PFSK-1 (cell line): ENCODE measurements around the gene PHYH.

Experiments
- FOXP2 ChIP-seq: optimal IDR thresholded peaks from 2 replicates; pipeline ENCODE3; 2011; ENCODE audit warnings: borderline replicate concordance, control low read depth, inconsistent platforms; ENCODE audit not compliant: insufficient read depth; ENCODE audit errors: extremely low read length, extremely low read depth
- POLR2AphosphoS5 ChIP-seq: IDR thresholded peaks from 2 replicates; pipeline ENCODE4 v1.6.1; 2012; ENCODE audit warnings: low read depth, mild to moderate bottlenecking, control low read depth, low read length, moderate library complexity
- REST ChIP-seq, 2 experiments: IDR thresholded peaks; 2 replicates each; pipeline versions ENCODE4 v1.6.1 to v1.8.0; 2011 to 2012; ENCODE audit warnings: low read depth in 2 of 2, low read length in 2 of 2, control low read depth in 1 of 2, inconsistent platforms in 1 of 2, mild to moderate bottlenecking in 1 of 2, moderate library complexity in 1 of 2; ENCODE audit not compliant: insufficient read depth in 1 of 2
- SIN3A ChIP-seq: IDR thresholded peaks from 2 replicates; pipeline ENCODE4 v1.6.1; 2012; ENCODE audit warnings: mild to moderate bottlenecking, low read length, moderate library complexity, borderline replicate concordance; ENCODE audit not compliant: insufficient read depth
- TAF1 ChIP-seq: IDR thresholded peaks from 2 replicates; pipeline ENCODE4 v1.6.1; 2012; ENCODE audit warnings: low read length, control low read depth, borderline replicate concordance; ENCODE audit not compliant: insufficient read depth

PHYH gene

DNA sequence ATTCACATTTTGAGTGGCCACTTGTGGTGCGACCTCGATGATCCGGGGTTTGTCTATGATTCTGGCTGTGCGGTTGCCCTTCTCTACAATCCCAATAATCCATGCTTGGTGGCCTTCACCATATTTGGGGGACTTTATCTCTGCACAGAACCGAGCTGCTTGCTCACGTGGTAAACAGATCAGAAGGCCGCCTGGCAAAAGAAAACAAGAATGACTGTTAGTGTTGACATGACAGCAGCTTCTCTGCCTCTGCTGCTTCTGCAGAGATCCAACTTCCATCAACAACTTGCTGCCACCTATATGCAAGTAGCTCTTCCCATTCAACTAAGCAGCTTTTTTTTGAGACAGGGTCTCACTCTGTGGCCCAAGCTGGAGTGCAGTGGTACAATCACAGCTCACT lies 19.3 kb upstream of the PHYH start:
- TF ChIP-seq FOXP2 = no peak
- TF ChIP-seq POLR2AphosphoS5 = no peak
- no peak for TF ChIP-seq SIN3A
- TF ChIP-seq TAF1 = no peak
- TF ChIP-seq REST (IDR thresholded peaks at IDR 0.05; ENCODE audit: insufficient read depth in 1 of 2, low read depth in 2 of 2, low read length in 2 of 2) = no peak

DNA sequence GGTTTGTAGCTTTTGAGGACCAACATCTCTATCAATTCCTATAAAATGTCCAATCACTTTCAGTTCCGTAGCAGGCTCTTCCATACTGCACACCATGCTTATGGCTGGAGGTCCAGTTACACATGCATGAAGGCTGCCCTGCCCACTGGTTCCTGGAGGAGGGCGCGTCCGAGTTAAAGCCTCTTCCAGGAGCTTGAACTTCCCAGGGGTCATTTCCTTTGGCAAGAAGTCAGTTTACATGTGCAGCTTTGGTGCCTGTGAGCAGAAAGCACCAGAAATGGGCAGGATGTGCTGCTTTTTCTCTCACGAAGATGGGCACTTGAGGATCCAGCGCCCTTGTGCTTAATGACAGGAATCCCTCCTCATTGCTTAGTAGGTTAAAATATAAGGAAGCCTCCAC lies 17.6 kb upstream of the PHYH start:
- TF ChIP-seq TAF1 (no peak), SIN3A (no peak), REST (IDR thresholded peaks at IDR 0.05; ENCODE audit: insufficient read depth in 1 of 2, low read depth in 2 of 2, low read length in 2 of 2) (no peak), FOXP2 (no peak), POLR2AphosphoS5 (no peak)

- TF ChIP-seq SIN3A = no peak
- no peak for TF ChIP-seq FOXP2
- no peak for TF ChIP-seq TAF1
- no peak for TF ChIP-seq REST (IDR thresholded peaks at IDR 0.05; ENCODE audit: insufficient read depth in 1 of 2, low read depth in 2 of 2, low read length in 2 of 2)
- TF ChIP-seq POLR2AphosphoS5 = no peak
Observed at GRCh38 chr10:13316635-13317311, 16.9 kb upstream of the PHYH start.

DNA sequence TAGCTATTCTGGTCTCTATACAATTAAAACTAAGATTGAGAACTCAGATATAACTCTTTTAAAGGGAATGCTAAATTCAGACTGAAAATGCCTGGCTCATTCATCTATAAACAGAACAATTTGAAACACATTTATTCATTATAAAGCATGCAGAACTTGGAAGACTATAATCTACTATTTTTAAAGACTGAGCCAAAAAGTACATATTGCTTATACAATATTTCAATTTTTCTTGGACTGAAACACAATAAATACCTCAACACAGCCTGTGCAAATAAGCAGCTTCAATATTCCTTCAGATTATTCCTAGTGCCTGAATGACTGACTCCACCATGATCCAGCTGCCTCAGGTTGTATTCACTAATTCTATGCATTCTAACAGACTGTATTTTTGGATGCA lies 15.5 kb upstream of the PHYH start:
- no peak for TF ChIP-seq TAF1
- no peak for TF ChIP-seq REST (IDR thresholded peaks at IDR 0.05; ENCODE audit: insufficient read depth in 1 of 2, low read depth in 2 of 2, low read length in 2 of 2)
- TF ChIP-seq FOXP2 = no peak
- no peak for TF ChIP-seq SIN3A
- no peak for TF ChIP-seq POLR2AphosphoS5

DNA sequence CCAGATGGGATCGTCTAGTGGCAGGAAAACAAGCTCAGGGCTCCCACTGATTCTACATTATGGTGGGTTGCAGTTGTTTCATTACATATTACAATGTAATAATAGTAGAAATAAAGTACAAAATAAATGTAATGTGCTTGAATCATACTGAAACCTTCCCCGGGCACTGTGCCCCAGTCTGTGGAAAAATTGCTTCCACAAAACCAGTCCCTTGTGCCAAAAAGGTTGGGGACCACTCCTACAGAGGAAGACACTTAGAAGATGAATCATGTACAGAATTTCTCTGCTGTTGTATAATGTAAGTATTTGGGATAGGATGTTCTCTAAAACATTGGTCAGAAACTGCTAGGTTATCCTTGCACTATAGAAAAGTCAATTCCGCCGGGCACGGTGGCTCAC lies 11.3 kb upstream of the PHYH start:
- no peak for TF ChIP-seq TAF1
- no peak for TF ChIP-seq POLR2AphosphoS5
- no peak for TF ChIP-seq SIN3A
- TF ChIP-seq REST (IDR thresholded peaks at IDR 0.05; ENCODE audit: insufficient read depth in 1 of 2, low read depth in 2 of 2, low read length in 2 of 2) = no peak
- TF ChIP-seq FOXP2 = no peak
